NCI-H1417 (cell line): ENCODE results near the gene OGT.
"Not testable (repeated sequence)": the region's sequence is repeated elsewhere in the genome, so short reads cannot be mapped to it uniquely, and the experiment has no call there.

Source experiments
- DNase-seq, 3 experiments: peaks; one replicate each; lab custom pipeline; 2025; lab: John Stamatoyannopoulos, UW

OGT gene

GRCh38 chrX:71586929-71587328 is 54.0 kb downstream of the OGT start:
- DNase-seq = no peak

GRCh38 chrX:71593210-71593609 is 60.3 kb downstream of the OGT start:
- not testable (repeated sequence) for DNase-seq

- no peak for DNase-seq
Measured at GRCh38 chrX:71599965-71600364, 67.1 kb downstream of the OGT start.

- no peak for DNase-seq
Measured at GRCh38 chrX:71603618-71604017, 70.7 kb downstream of the OGT start.

GRCh38 chrX:71604141-71604540 is 71.2 kb downstream of the OGT start:
- no peak for DNase-seq

GRCh38 chrX:71604796-71605568 is 72.1 kb downstream of the OGT start:
- DNase-seq = no peak

GRCh38 chrX:71606536-71607216 is 73.8 kb downstream of the OGT start:
- DNase-seq = no peak

- DNase-seq = no peak
Measured at GRCh38 chrX:71607488-71607887, 74.6 kb downstream of the OGT start.

GRCh38 chrX:71609095-71609750 is 76.3 kb downstream of the OGT start:
- DNase-seq = no peak

GRCh38 chrX:71611736-71612135 is 78.8 kb downstream of the OGT start:
- not testable (repeated sequence) for DNase-seq

GRCh38 chrX:71612256-71612655 is 79.4 kb downstream of the OGT start:
- peak in 1 of 3 experiments; percentile 29 for DNase-seq

- no peak for DNase-seq
Measured at GRCh38 chrX:71615056-71615455, 82.2 kb downstream of the OGT start.

- DNase-seq = no peak
Measured at GRCh38 chrX:71615954-71616353, 83.0 kb downstream of the OGT start.

- no peak for DNase-seq
Measured at GRCh38 chrX:71616672-71617529, 84.0 kb downstream of the OGT start.

- no peak for DNase-seq
Measured at GRCh38 chrX:71617742-71618141, 84.8 kb downstream of the OGT start.

GRCh38 chrX:71618303-71618721 is 85.4 kb downstream of the OGT start, which contains the start of gene CXCR3:
Gene CXCR3 (minus strand): TSS chrX:71618511. CDS start chrX:71618449, 62 bp downstream.
- no peak for DNase-seq

GRCh38 chrX:71618787-71619186 is 85.9 kb downstream of the OGT start:
- DNase-seq = no peak

- DNase-seq = no peak
Measured at GRCh38 chrX:71619193-71619592, 86.3 kb downstream of the OGT start.

GRCh38 chrX:71619986-71620385 is 87.1 kb downstream of the OGT start:
- no peak for DNase-seq

GRCh38 chrX:71621603-71622002 is 88.7 kb downstream of the OGT start:
- DNase-seq = no peak

GRCh38 chrX:71622032-71622575 is 89.2 kb downstream of the OGT start:
- no peak for DNase-seq
